HG02870 (cell line): ENCODE results near the gene TMEM164.

Source experiments
- ATAC-seq: cut with Tn5 transposase; IDR thresholded peaks from one replicate; pipeline ENCODE4 v1.9.1; 2021; ENCODE audit warnings: mild to moderate bottlenecking, moderate library complexity; ENCODE audit not compliant: unreplicated experiment

TMEM164 gene

DNA sequence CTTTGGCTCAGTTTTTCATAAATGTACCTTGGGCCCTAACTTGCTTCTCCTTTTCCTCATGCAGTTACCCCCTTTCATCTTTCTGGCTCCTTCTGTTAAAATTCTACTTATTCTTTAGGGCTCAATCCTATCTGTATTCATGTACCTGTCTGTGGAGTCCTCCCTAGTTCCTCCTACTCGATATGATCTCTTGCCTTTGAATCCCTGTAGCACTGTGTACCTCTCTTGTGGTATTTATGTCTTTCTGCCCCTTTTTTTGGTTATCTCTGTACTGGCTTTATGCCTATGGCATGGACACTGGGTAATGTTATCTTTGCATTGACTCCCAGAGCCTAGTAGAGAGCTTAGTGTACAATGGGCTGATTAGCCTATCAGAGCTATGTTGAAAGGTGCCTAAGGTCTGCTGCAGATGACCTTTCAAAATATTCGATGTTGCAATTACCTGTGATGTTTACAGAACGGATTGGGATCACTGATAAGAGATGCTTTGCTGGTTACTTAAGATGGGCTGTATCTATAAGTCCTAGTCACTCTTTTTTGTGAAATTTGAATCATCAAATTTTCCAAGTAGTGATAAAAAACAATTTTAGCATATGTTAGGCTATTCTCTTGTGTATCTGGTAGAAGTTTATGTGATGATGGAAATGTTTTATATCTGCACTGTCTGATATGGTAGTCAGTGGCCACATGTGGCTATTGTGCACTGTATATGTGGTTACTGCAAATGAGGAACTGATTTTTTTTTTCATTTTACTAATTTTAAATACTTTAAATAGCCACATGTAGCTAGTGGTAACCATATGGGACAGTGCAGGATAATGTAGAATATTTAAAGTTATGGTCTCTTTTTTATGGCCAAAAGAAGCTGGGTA, 33.5 kb downstream of the TMEM164 start:
- no peak for ATAC-seq

DNA sequence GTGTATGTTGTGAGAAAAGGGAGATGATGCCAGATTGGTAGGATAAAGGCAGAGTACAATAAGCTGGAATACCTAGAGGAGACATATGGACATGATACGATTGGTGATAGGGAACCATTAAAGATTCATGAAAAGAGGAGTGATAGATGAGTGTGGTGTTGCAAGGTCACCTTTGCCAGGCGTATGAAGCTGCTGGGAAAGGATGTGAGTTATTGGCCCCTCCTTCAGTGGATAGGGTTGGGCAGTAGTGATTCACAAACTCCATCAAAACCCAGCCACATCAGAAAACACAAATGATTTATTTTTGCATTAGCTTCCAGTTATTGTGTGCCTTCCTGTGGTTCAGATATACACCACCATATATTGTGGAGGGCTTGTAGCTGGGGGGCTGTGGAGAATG, 34.3 kb downstream of the TMEM164 start:
- no peak for ATAC-seq

DNA sequence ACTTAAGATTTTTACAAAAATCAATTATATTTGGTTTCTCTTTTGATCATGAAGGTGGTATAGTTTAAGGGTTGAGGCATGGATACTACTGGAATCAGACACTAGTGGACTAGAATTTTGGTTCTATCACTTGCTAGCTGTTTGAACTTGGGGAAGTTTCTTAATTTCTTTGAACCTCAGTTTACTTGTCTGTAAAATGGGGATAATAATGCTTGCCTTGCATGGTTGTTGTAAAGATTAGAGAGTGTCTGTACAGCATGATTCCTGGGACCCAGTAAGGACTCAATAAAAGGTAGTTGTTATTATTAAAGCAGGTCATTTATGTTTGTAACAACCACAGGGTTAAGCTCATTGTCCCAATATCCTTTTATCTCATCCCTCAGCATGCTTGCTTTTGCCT, 36.0 kb downstream of the TMEM164 start:
- ATAC-seq: no peak

DNA sequence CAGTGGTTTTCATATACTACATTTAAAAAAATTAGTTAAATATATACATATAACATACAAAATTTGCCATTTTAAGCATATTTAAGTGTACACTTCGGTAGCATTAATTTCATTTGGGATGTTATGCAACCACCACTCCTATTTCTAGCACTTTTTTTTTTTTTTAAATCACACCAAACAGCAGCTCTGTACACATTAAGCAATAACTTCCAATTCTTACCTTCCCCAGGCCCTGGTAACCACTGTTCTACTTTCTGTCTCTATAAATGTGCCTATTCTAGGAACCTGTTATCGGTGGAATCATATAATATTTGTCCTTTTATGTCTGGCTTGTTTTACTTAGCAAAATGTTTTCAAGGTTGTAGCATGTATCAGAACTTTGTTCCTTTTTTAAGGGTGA, 39.1 kb downstream of the TMEM164 start:
- ATAC-seq: no peak

DNA sequence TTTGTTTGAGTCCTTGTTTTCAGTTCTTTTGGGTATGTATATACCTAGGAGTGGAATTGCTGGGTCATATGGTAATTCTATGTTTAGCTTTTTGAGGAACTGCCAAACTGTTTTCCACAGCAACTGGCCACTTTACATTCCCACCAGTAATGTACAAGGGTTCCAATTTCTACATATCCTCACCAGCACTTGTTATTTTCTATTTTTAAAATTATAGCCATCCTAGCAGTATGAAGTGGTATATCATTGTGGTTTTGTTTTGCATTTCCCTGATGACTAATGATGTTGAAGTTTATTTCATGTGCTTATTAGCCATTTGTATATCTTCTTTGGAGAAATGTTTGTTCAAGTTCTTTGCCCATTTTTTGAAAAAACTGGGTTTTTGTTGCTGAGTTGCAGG, 39.6 kb downstream of the TMEM164 start:
- no peak for ATAC-seq

DNA sequence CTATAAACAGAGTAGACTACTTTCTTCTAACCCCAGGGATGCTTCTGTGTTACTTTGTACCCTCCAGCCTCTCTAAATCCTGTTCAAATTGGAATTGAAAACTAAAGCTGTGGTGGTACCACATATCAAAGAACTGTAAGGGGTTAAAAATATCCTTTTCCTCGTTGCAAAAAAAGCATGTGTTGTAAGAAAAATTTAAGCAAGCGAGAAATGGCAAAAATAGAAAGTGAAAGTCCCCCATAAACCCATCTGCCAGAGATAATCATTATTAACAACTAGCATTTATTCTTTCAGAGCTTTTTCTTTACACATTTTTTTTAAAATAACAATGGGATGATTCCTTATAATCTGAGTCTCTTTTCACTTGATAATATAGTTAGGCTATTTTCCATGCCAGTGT, 40.6 kb downstream of the TMEM164 start:
- ATAC-seq: no peak

DNA sequence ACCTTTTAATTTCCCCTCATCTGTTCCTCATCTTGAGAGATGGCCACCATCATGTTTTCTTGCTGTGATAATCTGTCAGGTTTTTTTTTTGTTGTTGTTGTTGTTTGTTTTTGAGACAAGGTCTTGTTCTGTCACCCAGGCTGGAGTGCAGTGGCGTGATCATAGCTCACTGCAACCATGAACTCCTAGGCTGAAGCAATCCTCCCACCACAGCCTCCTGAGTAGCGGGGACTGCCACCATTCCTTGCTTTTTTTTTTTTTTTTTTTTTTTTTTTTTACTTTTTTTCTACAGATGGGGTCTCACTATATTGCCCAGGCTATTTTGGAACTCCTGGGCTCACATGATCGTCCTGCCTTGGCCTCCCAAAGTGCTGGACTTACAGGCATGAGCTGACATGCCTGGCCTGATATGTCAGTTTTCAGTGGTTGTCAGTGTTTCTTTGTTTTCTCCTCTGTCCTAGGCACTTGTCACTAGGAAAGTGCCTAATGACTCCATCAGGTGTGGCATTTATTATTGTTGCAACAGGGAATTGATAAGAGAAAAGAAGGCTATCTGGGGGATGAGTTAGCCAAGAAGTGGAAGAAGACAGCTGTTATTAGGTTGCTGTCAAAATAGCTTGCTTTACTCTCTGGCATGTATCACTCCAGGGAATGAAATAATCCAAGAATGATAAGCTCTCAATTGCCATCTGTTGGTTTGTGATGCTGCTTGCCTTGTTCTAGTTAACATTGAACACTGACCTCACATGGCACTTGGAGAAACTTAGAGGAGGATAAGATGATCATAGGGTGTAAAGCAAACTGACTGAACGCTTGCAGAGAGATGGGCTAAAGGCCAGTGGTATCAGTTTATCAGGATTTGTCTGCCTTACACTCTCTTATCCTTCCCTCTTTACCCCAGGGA, 41.7 kb downstream of the TMEM164 start:
- no peak for ATAC-seq

DNA sequence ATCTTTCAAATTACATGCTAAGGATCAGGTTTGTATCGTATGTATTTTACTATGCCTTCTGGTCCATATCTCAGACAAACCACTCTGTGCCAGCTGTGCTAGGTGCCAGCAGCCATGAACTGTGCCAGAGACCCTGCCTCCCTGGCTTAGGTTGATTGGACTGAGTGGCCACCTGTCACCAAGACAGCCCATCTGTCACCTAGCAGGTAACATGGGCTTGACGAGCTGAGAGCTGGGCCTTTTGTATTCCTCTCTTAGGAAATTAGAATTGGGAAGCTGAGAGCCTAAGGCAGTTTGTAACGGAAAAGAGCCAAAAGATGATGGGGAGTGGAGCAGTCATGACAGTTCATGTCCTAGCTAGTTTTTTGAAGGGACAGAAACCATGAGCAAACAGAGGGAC, 42.5 kb downstream of the TMEM164 start:
- no peak for ATAC-seq

DNA sequence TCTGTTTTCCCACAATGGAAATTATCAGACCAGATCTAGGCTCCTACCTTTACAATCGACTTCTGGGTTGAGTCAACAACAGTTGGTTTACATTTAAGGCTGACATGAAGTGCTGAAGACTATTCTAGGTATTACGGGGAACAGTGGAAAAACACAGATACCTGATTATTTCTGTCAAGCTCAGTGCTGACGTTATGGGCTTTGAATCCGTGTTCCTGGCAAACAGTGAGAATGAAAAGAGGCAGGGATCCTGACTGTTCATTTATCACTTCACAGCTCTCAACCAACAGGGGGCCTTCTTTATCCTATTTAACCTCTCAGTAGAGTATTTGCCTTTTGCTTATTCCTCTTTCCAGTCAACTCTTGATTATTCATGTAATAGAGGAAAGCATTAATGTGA, 43.1 kb downstream of the TMEM164 start:
- ATAC-seq: no peak

DNA sequence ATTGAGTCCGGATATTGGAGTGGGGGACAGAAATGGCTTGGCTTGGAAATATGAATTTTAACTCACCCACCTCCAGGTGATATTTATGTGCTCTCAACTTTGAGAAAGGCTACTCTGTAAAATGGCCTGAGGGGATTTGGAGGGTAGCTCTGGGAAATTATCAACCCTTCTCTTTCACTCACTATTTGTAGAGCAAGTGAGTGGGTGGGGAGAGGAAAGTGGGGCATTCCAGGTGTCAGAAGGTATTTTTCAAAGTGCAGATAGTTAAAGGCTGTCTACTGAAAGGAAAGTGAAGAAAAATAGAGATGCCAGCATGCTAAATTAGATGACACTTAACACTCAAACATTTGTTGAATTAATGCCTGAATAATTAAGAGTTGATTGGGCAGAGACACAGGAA, 44.1 kb downstream of the TMEM164 start:
- ATAC-seq: no peak

DNA sequence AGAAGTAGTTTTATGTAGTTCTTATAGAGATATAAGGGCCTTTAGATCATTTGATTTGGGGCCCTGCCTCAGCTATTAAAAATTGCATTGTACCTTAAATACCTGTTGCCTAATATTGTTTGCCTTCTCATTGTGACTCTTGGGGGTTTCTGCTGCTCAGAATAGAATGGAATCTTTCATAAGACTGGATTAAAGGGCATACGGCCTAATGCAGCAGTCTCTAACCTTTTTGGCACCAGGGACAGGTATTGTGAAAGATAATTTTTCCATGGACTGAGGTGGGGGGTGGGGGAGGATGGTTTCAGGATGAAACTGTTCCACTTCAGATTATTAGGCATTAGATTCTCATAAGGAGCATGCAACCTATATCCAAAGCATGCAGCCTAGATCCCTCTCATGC, 46.2 kb downstream of the TMEM164 start:
- no peak for ATAC-seq

DNA sequence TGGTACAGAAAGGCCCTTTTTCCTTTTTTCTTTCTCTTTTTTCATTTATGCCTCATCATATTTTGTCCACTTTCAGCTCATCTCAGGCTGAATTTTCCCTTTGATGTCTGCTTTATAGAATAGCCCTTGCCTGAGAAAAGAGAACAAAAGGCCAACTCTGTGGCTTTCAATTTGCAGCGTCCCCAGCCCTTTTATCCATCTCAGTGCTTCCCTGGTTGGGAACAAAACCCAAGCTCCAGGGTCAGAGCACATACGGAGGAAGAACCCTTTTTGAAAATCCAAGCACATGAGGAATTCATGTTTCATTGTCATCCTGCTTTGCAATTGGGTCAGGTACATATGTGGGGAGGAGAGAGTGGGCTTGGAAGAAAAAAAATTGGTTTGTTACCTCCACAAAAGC, 47.5 kb downstream of the TMEM164 start:
- ATAC-seq: no peak

DNA sequence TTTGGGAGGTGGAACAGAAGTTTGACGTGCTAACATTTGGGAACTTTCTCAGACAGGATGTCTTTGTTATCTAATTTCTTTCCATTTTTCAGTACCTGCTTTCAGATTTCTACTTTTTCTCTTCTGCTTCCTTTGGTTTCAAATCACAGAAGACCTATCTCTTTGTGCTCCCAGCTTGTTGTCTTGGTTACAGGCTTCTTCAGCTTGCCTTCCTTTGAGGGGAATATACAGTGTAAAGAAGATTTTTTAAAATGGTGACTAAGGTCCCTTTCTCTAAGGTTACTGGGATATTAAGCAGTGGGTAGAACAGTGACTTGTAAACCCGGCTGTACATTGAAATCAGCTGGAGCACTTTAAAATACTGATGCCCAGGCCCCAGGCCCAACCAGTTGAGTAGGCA, 48.0 kb downstream of the TMEM164 start:
- peak; percentile 50 for ATAC-seq

DNA sequence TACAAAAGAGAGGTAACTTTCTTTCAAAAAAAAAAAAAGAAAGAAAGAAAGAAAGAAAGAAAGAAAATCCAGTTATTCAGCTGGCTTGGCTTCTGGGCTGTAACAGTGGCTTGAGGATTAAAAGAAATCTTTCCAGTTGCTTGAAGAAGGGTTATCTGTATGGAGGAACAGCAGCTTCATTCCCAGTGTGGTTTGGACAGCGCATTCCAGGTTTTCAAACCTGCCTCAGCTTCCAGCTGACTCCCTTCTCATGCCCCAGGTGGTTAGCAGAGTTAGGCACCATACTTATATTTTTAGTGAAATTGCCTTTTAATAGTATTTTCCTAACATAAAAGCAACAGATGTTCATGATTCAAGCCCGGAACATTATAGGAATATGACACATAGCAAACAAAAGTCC, 48.6 kb downstream of the TMEM164 start:
- ATAC-seq: no peak

DNA sequence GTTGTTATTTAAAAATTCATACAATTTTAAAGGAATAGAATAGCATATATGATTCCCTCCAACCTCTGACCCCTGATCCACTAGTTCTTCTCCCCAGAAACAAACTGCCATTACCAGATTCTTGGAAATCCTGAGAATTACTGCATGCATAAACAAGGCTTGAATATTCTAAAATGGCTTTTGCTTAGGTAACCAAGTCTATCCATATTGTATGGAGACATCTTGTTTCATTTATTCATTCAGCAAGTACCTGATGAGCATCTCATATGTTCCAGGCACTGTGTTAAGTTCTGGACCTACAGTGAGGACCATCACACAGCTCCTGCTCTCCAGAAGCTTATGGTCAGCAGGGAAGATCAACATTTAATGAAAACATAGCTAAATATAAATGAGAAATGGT, 49.4 kb downstream of the TMEM164 start:
- ATAC-seq: no peak

DNA sequence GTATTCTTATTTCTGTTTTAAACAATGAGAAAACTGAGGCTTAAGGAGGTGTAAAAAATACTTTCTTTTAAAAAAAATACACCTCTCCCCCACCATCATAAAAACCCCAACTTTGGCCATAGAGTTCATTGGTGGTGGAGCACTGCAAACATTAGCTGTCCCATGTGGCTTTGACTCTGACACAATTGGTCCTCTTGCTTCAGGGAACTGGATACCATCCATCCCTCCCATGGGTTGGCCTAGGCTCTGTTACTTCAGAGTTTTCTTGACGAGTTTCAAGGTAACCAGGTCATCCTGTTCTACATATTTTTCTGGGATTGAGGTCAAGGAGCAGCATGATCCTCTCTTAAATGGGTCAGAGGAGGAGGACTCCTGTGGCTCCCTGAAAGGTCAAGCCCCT, 50.5 kb downstream of the TMEM164 start:
- no peak for ATAC-seq

DNA sequence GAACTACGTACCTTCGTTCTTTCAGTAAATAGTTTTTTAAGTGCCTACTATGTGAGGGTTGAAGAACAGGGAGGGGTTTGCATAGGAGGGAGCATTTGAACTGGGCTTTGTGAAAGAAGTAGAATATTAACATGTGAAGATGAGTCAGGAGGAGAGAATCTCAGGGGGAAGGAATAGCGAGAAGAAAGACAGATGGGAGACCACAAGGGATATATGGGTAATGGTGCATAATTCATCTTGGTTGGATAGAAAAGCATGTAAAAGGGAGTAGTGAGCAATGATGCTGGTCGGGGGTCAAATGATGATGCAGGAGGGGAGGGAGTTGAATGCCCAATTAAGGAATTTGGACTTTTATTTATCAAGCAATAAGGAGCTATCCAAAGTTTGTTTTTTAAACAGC, 52.7 kb downstream of the TMEM164 start:
- no peak for ATAC-seq

DNA sequence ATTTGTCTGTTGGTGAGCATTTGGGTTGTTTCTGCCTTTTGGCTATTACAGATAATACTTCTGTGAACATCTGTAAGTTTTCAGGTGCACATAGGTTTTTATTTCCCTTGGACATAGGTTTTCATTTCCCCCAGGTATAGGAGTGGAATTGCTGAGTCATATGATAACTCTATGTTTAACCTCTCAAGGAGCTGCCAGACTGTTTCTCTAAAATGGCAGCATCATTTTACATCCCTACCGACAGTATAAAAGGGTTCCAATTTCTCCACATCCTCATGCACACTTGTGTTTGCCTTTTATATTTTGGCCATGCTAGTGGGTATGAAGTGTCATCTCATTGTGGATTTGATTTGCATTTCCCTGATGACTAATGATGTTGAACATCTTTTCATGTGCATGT, 53.5 kb downstream of the TMEM164 start:
- ATAC-seq: no peak

DNA sequence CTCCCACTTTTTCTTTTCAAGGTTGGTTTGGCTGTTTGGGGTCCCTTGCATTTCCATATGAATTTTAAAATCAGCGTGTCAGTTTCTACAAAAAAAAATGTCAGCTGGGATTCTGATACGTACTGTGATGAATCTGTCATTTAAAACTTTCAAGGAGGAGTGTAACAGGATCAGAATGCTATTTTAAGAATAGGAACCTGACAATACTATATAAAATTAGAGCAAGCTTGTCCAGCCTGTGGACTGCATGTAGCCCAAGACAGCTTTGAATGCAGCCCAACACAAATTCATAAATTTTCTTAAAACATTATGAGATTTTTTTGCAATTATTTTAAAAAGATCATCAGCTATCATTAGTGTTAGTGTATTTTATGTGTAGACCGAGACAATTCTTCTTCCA, 56.5 kb downstream of the TMEM164 start:
- no peak for ATAC-seq

DNA sequence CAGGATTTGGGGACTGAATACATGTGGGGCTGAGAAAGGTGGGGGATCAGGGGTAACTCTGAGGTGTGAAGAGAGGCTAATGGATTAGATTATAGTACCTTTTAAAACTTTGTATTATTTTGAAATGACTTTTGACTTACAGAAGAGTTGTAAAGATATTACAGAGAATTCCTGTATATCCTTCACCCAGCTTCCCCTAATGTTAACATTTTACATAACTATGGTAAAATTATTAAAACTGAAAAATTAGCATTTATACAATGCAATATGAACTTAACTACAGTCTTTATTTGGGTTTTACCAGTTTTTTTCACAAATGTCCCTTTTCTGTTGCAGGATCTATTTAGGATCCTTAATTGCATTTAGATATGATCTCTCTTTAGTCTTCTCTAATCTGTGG, 57.4 kb downstream of the TMEM164 start:
- ATAC-seq: no peak

DNA sequence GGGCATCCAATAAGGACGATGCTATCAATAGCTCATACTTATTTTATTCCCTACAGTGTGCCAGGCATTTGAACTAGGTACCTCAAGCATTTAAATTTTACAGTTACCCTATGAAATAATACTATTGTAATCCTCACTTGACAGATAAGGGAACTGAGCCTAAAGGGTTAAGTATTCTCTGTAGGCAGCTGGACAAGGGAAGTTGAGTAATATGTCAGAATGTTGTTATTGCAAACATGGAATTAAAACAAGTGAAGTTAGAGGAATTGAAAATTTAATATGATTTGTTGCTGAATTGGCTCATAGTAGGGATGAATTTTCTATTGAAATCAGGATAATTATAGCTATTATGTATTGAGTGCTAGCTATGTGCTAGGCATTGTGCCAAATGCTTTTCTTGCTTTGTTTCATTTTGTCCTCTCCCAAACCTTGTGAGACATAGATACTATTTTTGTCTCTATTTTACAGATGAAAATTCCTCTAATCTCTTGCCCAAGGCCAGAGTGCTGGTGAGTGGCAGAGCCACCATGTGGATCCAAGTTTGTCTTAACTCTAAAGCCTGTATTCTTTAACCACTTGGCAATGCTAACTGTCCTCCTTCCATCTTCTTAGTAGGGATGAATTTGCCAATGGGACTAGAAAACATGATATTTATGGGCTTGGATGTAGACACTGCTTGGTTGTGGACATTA, 58.1 kb downstream of the TMEM164 start:
- ATAC-seq: no peak

DNA sequence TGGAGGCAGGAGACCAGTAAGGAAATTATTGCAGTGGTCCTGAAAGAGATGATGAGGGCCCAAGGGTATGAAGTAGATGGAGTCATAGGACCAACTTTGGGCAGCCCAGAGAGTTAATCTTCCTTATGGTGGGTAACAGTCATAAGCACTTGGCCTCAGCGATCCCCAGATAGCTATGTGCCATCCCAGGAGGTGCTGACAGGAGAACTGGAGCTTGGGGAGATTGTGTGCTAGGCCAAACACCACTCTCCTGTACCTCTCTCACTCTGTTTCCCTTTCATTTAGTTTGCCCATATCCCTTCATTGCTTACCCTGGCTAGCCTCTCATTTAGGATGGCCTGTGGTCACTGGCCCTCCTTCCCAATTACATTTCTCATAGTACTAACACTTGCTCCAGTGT, 60.0 kb downstream of the TMEM164 start:
- no peak for ATAC-seq
